B cell (primary cell): Measurements from ENCODE around the gene ZNF322. TPM values are rescaled to one million over a fixed set of nuclear protein-coding genes. Genes with fewer than 3 reads are reported as not detected.
A peak's percentile ranks its signal among the peaks of the same experiment; 100 is the strongest.

Experiments used
- ATAC-seq: fragments of 200-7000 bp; cut with Tn5 transposase; one replicate; pipeline ENCODE4 v1.10.0; 2021; ENCODE audit warnings: low read depth, mild to moderate bottlenecking, moderate number of reproducible peaks, moderate library complexity
- CTCF ChIA-PET: fragments of 350-600 bp; sonication (Branson Sonifier 250); formaldehyde crosslinking; loops from one replicate; lab custom pipeline; 2021; ENCODE audit warnings: antibody characterized with exemption, inconsistent platforms; lab: Charles Lee
- POLR2A ChIA-PET: fragments of 350-600 bp; sonication (Branson Sonifier 250); formaldehyde crosslinking; loops from one replicate; lab custom pipeline; 2021; ENCODE audit warnings: antibody characterized with exemption; lab: Charles Lee
- DNase-seq: peaks from one replicate; pipeline ENCODE4 v3.0.0; 2013
- H2AFZ ChIP-seq: 2 replicates; pipeline ENCODE4 v1.6.1; 2012; ENCODE audit warnings: mild to moderate bottlenecking, low read depth, low read length; ENCODE audit not compliant: insufficient read depth, poor library complexity, severe bottlenecking
- H3K27ac ChIP-seq, 2 donors: 1 replicate in 1 of 2; 2 replicates in 1 of 2; pipeline ENCODE4 v1.5.1; 2012 to 2013; ENCODE audit warnings: low read length in 2 of 2, mild to moderate bottlenecking in 2 of 2, moderate library complexity in 1 of 2
- H3K27me3 ChIP-seq, 4 experiments: fragments of 200-600 bp in 1 of 4; sonication (generic) in 1 of 4; replicated peaks in 1 of 4; 1 replicate in 2 of 4; 2 replicates in 2 of 4; pipeline versions ENCODE4 v1.6.1 to v1.7.0; 2013 to 2016; ENCODE audit warnings: low read length in 3 of 4, mild to moderate bottlenecking in 2 of 4, mixed read lengths in 1 of 4, moderate library complexity in 1 of 4; ENCODE audit not compliant: insufficient read depth in 4 of 4, control insufficient read depth in 3 of 4; ENCODE audit errors: control extremely low read depth in 1 of 4
- H3K36me3 ChIP-seq, 2 experiments: replicated peaks in 1 of 2; 1 replicate in 1 of 2; 2 replicates in 1 of 2; pipeline versions ENCODE4 v1.6.1 to v1.7.1; 2013; ENCODE audit warnings: low read length in 1 of 2; ENCODE audit not compliant: insufficient read depth in 2 of 2, control insufficient read depth in 1 of 2; ENCODE audit errors: control extremely low read depth in 1 of 2, extremely low read depth in 1 of 2
- H3K4me1 ChIP-seq, 2 donors: fragments of 200-600 bp in 1 of 2; sonication (generic) in 1 of 2; 1 replicate in 1 of 2; 2 replicates in 1 of 2; pipeline versions ENCODE4 v1.5.1 to v1.6.1; 2013 to 2017; ENCODE audit warnings: low read length in 2 of 2; ENCODE audit not compliant: control insufficient read depth in 2 of 2, insufficient read depth in 2 of 2
- H3K4me2 ChIP-seq: replicated peaks from 2 replicates; pipeline ENCODE3; 2012; ENCODE audit warnings: mild to moderate bottlenecking, low read depth, low read length; ENCODE audit not compliant: poor library complexity, severe bottlenecking
- H3K4me3 ChIP-seq, 5 experiments: fragments of 200-600 bp in 1 of 5; sonication (generic) in 1 of 5; 1 replicate in 3 of 5; 2 replicates in 2 of 5; pipeline versions ENCODE4 v1.5.1 to v1.7.0; 2011 to 2016; ENCODE audit warnings: low read length in 4 of 5, mild to moderate bottlenecking in 4 of 5, low read depth in 2 of 5, control low read depth in 1 of 5, moderate library complexity in 1 of 5; ENCODE audit not compliant: insufficient read depth in 1 of 5; ENCODE audit errors: control extremely low read depth in 1 of 5, extremely low read depth in 1 of 5
- H3K79me2 ChIP-seq: fragments of 200-600 bp; sonication (generic); one replicate; pipeline ENCODE4 v1.6.0; 2016; ENCODE audit warnings: low read length; ENCODE audit not compliant: control insufficient read depth, insufficient read depth
- H3K9ac ChIP-seq: fragments of 200-600 bp; sonication (generic); 2 replicates; pipeline ENCODE4 v1.6.1; 2017; ENCODE audit warnings: mild to moderate bottlenecking, low read length, moderate library complexity
- H3K9me3 ChIP-seq, 3 donors: one replicate each; pipeline versions ENCODE4 v1.6.1 to v1.7.1; 2013; ENCODE audit warnings: low read length in 2 of 3; ENCODE audit not compliant: control insufficient read depth in 2 of 3, insufficient read depth in 1 of 3; ENCODE audit errors: control extremely low read depth in 1 of 3
- H4K20me1 ChIP-seq: 2 replicates; pipeline ENCODE4 v1.6.0; 2012; ENCODE audit warnings: mild to moderate bottlenecking, low read length; ENCODE audit not compliant: insufficient read depth, control insufficient read depth, poor library complexity, severe bottlenecking
- H3K27ac Mint-ChIP-seq: one replicate; pipeline ENCODE4 v1.8.0; 2021; ENCODE audit warnings: mixed read lengths
- H3K27me3 Mint-ChIP-seq: one replicate; pipeline ENCODE4 v1.8.0; 2021; ENCODE audit warnings: mixed read lengths
- H3K4me1 Mint-ChIP-seq: one replicate; pipeline ENCODE4 v1.8.0; 2021; ENCODE audit warnings: mixed read lengths
- H3K4me3 Mint-ChIP-seq: one replicate; pipeline ENCODE4 v1.8.0; 2021; ENCODE audit warnings: mixed read lengths
- H3K9me3 Mint-ChIP-seq: one replicate; pipeline ENCODE4 v1.8.0; 2022; ENCODE audit warnings: mixed read lengths; ENCODE audit not compliant: insufficient read depth
- CTCF ChIP-seq: fragments of 200-600 bp; IDR thresholded peaks from one replicate; pipeline ENCODE4 v1.8.0; 2022; ENCODE audit warnings: antibody characterized with exemption, mild to moderate bottlenecking
- EZH2 ChIP-seq: IDR thresholded peaks from 2 replicates; pipeline ENCODE4 v1.6.1; 2012; ENCODE audit warnings: borderline replicate concordance, low read depth, mild to moderate bottlenecking, moderate library complexity, low read length; ENCODE audit not compliant: insufficient read depth, poor library complexity, severe bottlenecking
- WGBS: methylation state at CpG from one replicate; pipeline ENCODE4 v1.1.5; 2013; ENCODE audit warnings: missing lambda C conversion rate; ENCODE audit not compliant: insufficient coverage; 5-methylcytosine and 5-hydroxymethylcytosine counted together
- intact Hi-C: fragments of 100-400 bp; cut with micrococcal nuclease; formaldehyde crosslinking; loops from one replicate; pipeline ENCODE4 v1.10.0; 2022
- polyA plus RNA-seq: library from polyadenylated mRNA; depleted of rRNA; stranded (reverse); fragments of >200 nt; gene quantifications from 2 replicates; pipeline ENCODE4 v1.2.3, GENCODE V29; 2012
- total RNA-seq, 2 donors: library from RNA; stranded (reverse); fragments of 120-200 nt in 1 of 2; gene quantifications; 1 replicate in 1 of 2; 2 replicates in 1 of 2; pipeline versions ENCODE4 v1.2.3 to v1.2.4, GENCODE V29; 2013 to 2022

Gene ZNF322
- total and polyA plus RNA-seq, 2 donors (not counting 1 experiment from before 2014, with no cell fraction given): 3.2 to 27.6 TPM

GRCh38 chr6:26613201-26613600 is 46.3 kb downstream of the ZNF322 start:
- WGBS: 64% methylated on average over 19 of the region's 19 CpGs
- Mint-ChIP-seq H3K9me3 (no peaks in the 10 kb centered on the region), H3K4me3 (peak overlapping the region; percentile 56), H3K27me3 (peaks cover 40% of the 10 kb centered on the region), H3K27ac (no peak overlapping the region), H3K4me1 (peaks cover 15% of the 10 kb centered on the region)
- Histone ChIP-seq H3K27me3 (peaks cover 0 to 39% (median 21%) of the 10 kb centered on the region in 4 experiments), H4K20me1 (peaks cover 7% of the 10 kb centered on the region), H3K4me3 (no peak overlapping the region), H3K27ac (no peak overlapping the region), H3K36me3 (no peaks in the 10 kb centered on the region), H3K9ac (no peak overlapping the region), H3K79me2 (no peaks in the 10 kb centered on the region), H2AFZ (peak overlapping the region; percentile 68), H3K4me2 (peak overlapping the region; percentile 84), H3K9me3 (peaks cover 4 to 19% (median 4%) of the 10 kb centered on the region in 3 donors), H3K4me1 (peaks cover 17 to 18% of the 10 kb centered on the region in 2 donors)
- TF ChIP-seq EZH2 (no peak), CTCF (no peak)
- POLR2A ChIA-PET: no interaction called here
- no peak for ATAC-seq
- DNase-seq: no peak
- CTCF ChIA-PET: interaction anchor here (1.2 kb wide), 1 partner anchor 905 kb away, joined by 3 read pairs; no protein-coding TSS in a partner anchor
- intact Hi-C loops: no loop called here

GRCh38 chr6:26611599-26611998 is 47.9 kb downstream of the ZNF322 start:
- DNase-seq (no peak), ATAC-seq (no peak)
- H3K4me3 ChIP-seq: no peak overlapping the region
- no peak overlapping the region for H2AFZ ChIP-seq
- no peak overlapping the region for H3K9ac ChIP-seq
- Mint-ChIP-seq H3K27me3 (peaks cover 40% of the 10 kb centered on the region), H3K4me1 (peaks cover 22% of the 10 kb centered on the region), H3K27ac (no peak overlapping the region), H3K4me3 (no peak overlapping the region), H3K9me3 (no peaks in the 10 kb centered on the region)
- H3K9me3 ChIP-seq: peaks cover 0 to 17% (median 4%) of the 10 kb centered on the region in 3 donors
- intact Hi-C loops: no loop called here
- H3K27ac ChIP-seq: no peak overlapping the region
- no peaks in the 10 kb centered on the region for H3K36me3 ChIP-seq
- no peak overlapping the region for H3K4me2 ChIP-seq
- H3K4me1 ChIP-seq: peaks cover 18 to 20% of the 10 kb centered on the region in 2 donors
- TF ChIP-seq EZH2: no peak
- TF ChIP-seq CTCF: no peak
- WGBS: 80% methylated on average over 1 of the region's 1 CpG
- no peaks in the 10 kb centered on the region for H3K79me2 ChIP-seq
- H3K27me3 ChIP-seq: peaks cover 0 to 39% (median 21%) of the 10 kb centered on the region in 4 experiments
- peaks cover 7% of the 10 kb centered on the region for H4K20me1 ChIP-seq
- ChIA-PET CTCF (no interaction called here), POLR2A (no interaction called here)
